Endothelial cell of hepatic sinusoid (primary cell): ENCODE data around the gene TMPRSS2.

Source experiments
- in situ Hi-C: cut with HindIII; loops from 2 replicates; pipeline ENCODE4 v1.10.0; 2017; ENCODE audit warnings: low sequenced_read_pairs

The TMPRSS2 gene

GRCh38 chr21:41482980-41483379 lies 25.0 kb downstream of the TMPRSS2 start:
- in situ Hi-C loops, result no loop called here

GRCh38 chr21:41482301-41482700 lies 25.7 kb downstream of the TMPRSS2 start:
- in situ Hi-C loops, result no loop called here

GRCh38 chr21:41481191-41481590 lies 26.8 kb downstream of the TMPRSS2 start:
- in situ Hi-C loops, result no loop called here

DNA sequence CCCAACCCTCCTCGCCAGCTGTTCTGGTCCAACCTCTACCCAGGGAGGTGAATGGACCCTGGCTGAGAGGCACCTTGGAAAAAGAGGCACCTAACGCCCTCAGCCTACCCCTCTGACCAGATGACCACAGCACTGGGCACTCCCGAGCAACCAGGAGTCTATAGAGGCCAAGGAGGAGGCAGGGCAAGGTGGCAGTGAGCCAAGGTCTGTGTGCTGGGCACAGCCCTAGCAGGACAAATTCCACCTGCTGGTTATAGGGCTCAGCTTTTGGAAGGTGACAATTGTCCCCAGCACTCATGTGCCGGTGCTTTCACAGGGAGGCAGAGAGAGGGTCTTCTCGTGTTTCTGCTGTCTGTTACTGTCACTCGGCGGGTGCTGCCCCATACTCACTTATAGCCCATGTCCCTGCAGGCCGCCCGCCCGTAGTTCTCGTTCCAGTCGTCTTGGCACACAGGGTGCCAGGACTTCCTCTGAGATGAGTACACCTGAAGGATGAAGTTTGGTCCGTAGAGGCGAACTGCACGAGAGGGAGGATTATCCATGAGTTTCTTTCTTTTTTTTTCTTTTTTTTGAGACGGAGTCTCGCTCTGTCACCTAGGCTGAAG lies 27.8 kb downstream of the TMPRSS2 start:
- in situ Hi-C loops, result no loop called here

DNA sequence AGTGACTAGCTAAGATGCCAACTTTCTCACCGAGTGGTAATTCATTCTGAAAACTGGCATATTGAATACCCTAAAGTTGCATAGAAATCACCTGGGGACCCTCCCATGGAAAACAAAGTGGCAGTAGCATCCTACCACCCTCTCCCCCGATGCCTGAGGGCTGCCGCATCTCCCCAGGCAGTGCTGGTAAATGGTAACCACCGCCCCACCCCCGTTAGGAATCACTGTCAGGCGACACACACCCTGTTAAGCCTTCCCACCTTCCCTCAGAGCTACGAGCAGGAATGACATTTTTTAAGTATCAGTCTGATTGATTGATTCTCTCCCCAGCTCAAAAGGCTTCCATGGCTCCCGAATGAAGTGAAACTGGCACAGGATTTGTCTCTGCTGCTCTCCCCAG lies 28.3 kb downstream of the TMPRSS2 start:
- in situ Hi-C loops, result no loop called here

DNA sequence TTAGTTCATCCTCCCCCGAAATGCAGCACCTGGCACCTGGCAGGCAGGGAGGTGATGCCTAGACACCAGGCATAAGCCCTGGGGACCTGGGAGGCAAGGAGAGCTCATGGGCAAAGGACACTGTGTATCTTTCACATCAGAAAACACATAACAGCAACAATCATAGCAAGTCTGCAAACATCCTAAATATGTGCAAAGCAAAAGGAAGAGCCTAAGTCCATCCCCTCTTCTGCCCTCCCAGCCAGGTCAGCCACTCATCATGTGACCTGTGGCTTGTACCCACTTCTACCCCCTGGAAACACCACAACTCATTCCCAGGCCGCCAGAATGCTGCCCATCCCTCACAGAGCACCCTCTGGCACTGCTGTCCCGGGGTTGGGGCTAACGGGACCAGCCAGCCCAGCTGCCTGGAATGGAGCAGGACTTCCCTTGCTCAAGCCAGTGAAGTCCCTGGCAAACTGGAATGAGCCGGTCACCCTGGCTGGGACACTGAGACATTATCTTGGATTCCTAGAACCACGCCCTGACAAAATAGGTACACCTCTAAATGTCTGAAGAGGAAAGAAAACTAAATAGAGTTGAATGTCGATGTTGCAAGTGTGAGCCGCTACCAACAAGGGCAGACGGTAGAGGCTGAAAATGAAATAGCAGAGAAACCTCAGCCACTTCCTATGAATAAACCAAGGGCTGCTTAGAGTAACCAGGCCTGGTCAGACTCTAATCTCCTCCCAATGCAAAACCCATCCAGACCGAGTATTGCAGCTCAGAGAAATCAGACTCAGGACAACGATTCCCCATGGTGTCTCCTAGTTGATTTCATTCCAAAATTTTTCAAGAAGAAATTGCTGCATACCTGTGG lies 29.4 kb downstream of the TMPRSS2 start:
- in situ Hi-C loops, result no loop called here

DNA sequence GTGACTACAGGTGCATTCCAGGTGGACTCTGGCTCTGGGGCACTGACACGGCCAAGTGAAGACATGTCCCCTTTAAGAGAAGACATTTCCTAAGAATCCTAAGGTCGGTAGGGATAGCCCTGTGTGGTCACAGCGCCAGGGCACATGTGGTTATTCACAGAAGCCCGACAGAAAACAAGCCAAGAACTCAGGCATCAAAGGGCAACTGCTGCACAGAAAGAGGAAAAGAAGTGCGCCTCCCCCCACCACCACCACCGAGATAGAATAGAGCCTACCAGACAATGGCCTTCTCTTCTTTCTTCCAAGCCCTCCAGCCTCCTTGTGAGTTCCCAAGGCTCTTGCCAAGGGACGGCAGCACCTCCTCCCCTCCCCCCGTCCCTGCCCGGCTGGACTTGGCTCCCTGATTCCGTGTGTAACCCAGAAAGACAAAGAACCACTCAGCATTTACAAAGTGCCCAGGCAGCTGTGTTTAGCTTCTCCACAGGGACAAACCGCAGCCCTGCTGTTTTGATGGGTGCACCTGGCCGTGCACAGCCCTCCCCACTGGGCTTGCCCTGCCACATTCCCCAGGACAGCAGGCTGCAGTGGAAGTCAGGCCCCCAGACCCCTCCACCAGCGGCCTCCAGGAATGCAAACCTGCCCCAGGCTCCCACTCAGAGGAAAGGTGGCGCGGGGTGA lies 30.2 kb downstream of the TMPRSS2 start:
- in situ Hi-C loops, result no loop called here

GRCh38 chr21:41475714-41476420 lies 32.1 kb downstream of the TMPRSS2 start:
- in situ Hi-C loops, result no loop called here

GRCh38 chr21:41472753-41473548 lies 35.0 kb downstream of the TMPRSS2 start:
- in situ Hi-C loops, result no loop called here

- in situ Hi-C loops, result no loop called here
These were observed 37.9 kb downstream of the TMPRSS2 start for GRCh38 chr21:41470054-41470453.

DNA sequence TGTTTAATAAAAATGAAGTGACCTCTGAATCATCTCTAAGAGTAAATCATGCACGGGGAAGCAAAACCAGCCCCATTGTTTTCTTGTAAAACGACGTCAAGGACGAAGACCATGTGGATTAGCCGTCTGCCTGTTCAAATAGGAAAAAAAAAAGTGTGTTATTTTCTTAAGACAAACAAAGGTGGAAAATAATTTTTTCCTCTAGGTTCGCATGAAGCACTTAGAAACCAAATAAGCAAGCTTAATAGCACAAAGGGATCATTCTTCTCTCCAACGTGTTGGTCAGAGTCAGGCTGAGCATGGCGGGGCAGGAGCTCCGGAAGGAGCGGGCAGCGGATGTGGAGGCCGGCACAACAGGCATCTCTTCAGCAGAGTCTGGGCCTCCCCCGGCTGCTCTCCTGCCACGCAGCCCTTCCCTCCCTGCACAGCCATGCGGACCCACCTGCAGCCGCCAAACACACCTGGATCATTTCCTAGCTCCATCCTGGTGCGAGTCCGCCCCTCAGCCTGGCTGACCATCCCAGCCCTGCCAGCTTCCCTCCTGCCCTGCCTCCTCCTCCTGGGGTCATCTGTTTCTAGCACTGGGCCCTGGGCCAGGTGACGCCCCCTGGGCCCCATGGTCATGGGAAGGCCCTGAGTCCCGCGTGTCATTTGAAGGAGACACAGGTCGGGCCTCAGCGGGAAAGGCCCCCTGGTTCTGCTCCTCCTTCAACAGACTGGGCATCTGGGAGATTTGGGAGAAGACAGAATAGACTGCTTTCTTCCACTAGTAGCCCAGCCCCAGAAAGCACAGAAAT lies 41.7 kb downstream of the TMPRSS2 start:
- in situ Hi-C loops, result loop anchor here (5.0 kb wide), 1 partner anchor 69 kb away; no protein-coding TSS in a partner anchor

- in situ Hi-C loops, result loop anchor here (5.0 kb wide), 1 partner anchor 68 kb away; no protein-coding TSS in a partner anchor
These were observed 42.7 kb downstream of the TMPRSS2 start for GRCh38 chr21:41465176-41465781.

- in situ Hi-C loops, result no loop called here
These were observed 47.1 kb downstream of the TMPRSS2 start for GRCh38 chr21:41460578-41461527.

DNA sequence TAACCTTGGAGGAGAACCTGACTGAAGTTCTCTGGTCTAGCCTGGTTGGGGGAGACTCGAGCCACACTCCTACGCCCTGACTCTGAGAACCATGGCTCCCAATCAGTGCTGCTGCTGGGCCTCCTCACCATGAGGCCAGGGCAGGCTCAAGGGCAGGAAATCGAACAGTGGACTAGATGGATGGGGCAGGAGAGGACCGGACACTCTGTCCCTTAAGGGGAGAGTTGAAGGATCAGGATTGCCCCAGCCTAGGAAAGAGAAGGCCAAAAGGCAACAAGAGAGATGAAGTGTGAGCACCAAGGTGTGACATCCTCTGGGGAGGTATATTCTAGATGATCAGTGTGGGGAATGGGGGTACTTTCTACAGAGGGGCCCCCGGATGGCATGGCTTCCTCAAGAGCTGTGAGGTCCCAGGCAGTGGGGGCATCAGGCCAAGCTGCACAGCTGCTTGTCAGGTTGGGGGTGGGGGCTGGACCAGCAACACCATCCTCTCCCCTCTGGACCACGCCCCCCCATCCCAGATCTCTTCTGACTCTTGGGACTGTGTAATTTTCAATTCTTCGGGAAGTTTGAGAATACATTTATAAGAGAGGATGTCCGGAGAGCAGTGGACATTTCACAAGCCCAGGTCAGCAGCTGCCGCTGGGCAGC lies 47.9 kb downstream of the TMPRSS2 start:
- in situ Hi-C loops, result no loop called here

DNA sequence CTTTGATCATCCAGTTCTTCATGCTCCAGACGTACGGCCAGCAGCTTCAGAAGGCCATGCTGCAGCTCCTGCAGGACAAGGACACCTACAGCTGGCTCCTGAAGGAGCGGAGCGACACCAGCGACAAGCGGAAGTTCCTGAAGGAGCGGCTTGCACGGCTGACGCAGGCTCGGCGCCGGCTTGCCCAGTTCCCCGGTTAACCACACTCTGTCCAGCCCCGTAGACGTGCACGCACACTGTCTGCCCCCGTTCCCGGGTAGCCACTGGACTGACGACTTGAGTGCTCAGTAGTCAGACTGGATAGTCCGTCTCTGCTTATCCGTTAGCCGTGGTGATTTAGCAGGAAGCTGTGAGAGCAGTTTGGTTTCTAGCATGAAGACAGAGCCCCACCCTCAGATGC lies 49.4 kb downstream of the TMPRSS2 start:
- in situ Hi-C loops, result no loop called here

GRCh38 chr21:41458121-41458520 lies 49.8 kb downstream of the TMPRSS2 start:
- in situ Hi-C loops, result no loop called here

DNA sequence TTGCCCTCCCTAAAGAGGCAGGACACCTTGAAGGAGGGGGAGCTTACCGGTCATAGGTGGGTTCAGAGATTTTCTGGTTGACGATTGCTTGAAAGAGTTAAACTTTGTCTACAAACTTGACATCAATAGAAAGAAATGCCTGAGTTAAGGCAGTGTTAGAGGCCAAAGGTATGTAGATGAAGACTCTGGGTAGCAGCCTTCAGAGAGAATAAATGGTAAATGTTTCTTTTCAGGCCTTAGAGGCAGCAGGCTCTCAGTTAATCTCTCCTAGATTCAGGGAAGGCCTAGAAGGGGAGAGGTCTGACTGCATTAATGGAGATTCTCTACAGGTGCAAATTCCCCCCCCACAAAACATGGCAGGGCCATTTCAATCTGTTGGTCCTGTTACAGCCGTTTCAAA lies 54.2 kb downstream of the TMPRSS2 start:
- in situ Hi-C loops, result no loop called here
